Smooth muscle cell (in vitro differentiated cells): Measurements from ENCODE around the gene EFNA1. TPM values are rescaled to one million over a fixed set of nuclear protein-coding genes. Genes with fewer than 3 reads are reported as not detected.

Experiments
- DNase-seq: peaks from one replicate; lab custom pipeline; 2025; ENCODE audit not compliant: unreplicated experiment; lab: John Stamatoyannopoulos, UW
- H2AFZ ChIP-seq: fragments of 200-600 bp; sonication (generic); 2 replicates; pipeline ENCODE4 v1.6.0; 2016; ENCODE audit warnings: antibody characterized with exemption, low read depth, mild to moderate bottlenecking
- H3F3A ChIP-seq: fragments of 200-600 bp; sonication (generic); 2 replicates; pipeline ENCODE4 v1.6.0; 2017; ENCODE audit warnings: antibody characterized with exemption, low read depth
- H3K27ac ChIP-seq: fragments of 200-600 bp; sonication (generic); 2 replicates; pipeline ENCODE4 v1.5.1; 2016; ENCODE audit warnings: low read depth, mild to moderate bottlenecking
- H3K27me3 ChIP-seq: fragments of 200-600 bp; sonication (generic); 2 replicates; pipeline ENCODE4 v1.6.1; 2016; ENCODE audit warnings: low read depth, mild to moderate bottlenecking
- H3K36me3 ChIP-seq: fragments of 200-600 bp; sonication (generic); 2 replicates; pipeline ENCODE4 v1.5.1; 2016; ENCODE audit warnings: low read depth
- H3K4me1 ChIP-seq: fragments of 200-600 bp; sonication (generic); 2 replicates; pipeline ENCODE4 v1.5.1; 2016; ENCODE audit warnings: low read depth
- H3K4me2 ChIP-seq: fragments of 200-600 bp; sonication (generic); 2 replicates; pipeline ENCODE4 v1.6.0; 2016; ENCODE audit warnings: mild to moderate bottlenecking
- H3K4me3 ChIP-seq: fragments of 200-600 bp; sonication (generic); 2 replicates; pipeline ENCODE4 v1.5.1; 2016; ENCODE audit warnings: mild to moderate bottlenecking
- H3K79me2 ChIP-seq: fragments of 200-600 bp; sonication (generic); 2 replicates; pipeline ENCODE4 v1.6.0; 2016; ENCODE audit warnings: low read depth, mild to moderate bottlenecking
- H3K9ac ChIP-seq: fragments of 200-600 bp; sonication (generic); 2 replicates; pipeline ENCODE4 v1.6.0; 2016; ENCODE audit warnings: low read depth
- H3K9me3 ChIP-seq: fragments of 200-600 bp; sonication (generic); replicated peaks from 2 replicates; pipeline ENCODE4 v1.5.1; 2016; ENCODE audit warnings: low read depth
- H4K20me1 ChIP-seq: fragments of 200-600 bp; sonication (generic); 2 replicates; pipeline ENCODE4 v1.6.0; 2016; ENCODE audit warnings: low read depth
- CTCF ChIP-seq: fragments of 200-600 bp; sonication (generic); IDR thresholded peaks from 2 replicates; pipeline ENCODE4 v1.5.1; 2017; ENCODE audit warnings: borderline replicate concordance, mild to moderate bottlenecking, antibody characterized with exemption; ENCODE audit not compliant: insufficient read depth, poor library complexity, severe bottlenecking
- WGBS: methylation state at CpG from one replicate; pipeline ENCODE4 v1.1.7; 2016; ENCODE audit warnings: low lambda C conversion rate; 5-methylcytosine and 5-hydroxymethylcytosine counted together
- polyA plus RNA-seq: library from polyadenylated mRNA; unstranded; fragments of >200 nt; fragmentation: Nextera tagmentation; extraction: Ambion mirVana; gene quantifications from 2 replicates; pipeline ENCODE4 v1.2.1, GENCODE V29; 2016
- total RNA-seq: library from RNA; depleted of rRNA; stranded (reverse); fragments of >200 nt; gene quantifications from 2 replicates; pipeline ENCODE4 v1.2.3, GENCODE V29; 2014

Gene EFNA1
- total and polyA plus RNA-seq, 2 experiments from 2014 or later: 16.4 to 20.9 TPM

GRCh38 chr1:155171836-155172731, 44.4 kb downstream of the EFNA1 start:
- Histone ChIP-seq H3K4me3 (peak overlapping the region; percentile 74), H3K9me3 (no peaks in the 10 kb centered on the region), H3K4me2 (peak overlapping the region; percentile 87), H4K20me1 (no peaks in the 10 kb centered on the region), H3K27me3 (no peaks in the 10 kb centered on the region), H3F3A (no peaks in the 10 kb centered on the region), H3K36me3 (no peaks in the 10 kb centered on the region), H3K27ac (peak overlapping the region; percentile 82), H2AFZ (no peak overlapping the region), H3K79me2 (peaks cover 16% of the 10 kb centered on the region), H3K9ac (peak overlapping the region; percentile 91), H3K4me1 (peaks cover 5% of the 10 kb centered on the region)
- DNase-seq: no peak
- no peak for TF ChIP-seq CTCF
- WGBS: 57% methylated on average over 8 of the region's 8 CpGs

GRCh38 chr1:155172732-155173477, 45.2 kb downstream of the EFNA1 start, which contains the start of gene KRTCAP2:
Gene KRTCAP2, minus strand, starts transcription at chr1:155173304. Its CDS starts 80 bp downstream, at chr1:155173224.
- TF ChIP-seq CTCF: peak; percentile 79
- H3K79me2 ChIP-seq: peaks cover 16% of the 10 kb centered on the region
- no peaks in the 10 kb centered on the region for H3K36me3 ChIP-seq
- peak within 1 kb of the TSS; percentile 82 for H3K27ac ChIP-seq
- no peaks in the 10 kb centered on the region for H3K27me3 ChIP-seq
- DNase-seq: peak; percentile 82
- no peaks in the 10 kb centered on the region for H3K9me3 ChIP-seq
- H4K20me1 ChIP-seq: no peaks in the 10 kb centered on the region
- peak within 1 kb of the TSS; percentile 79 for H2AFZ ChIP-seq
- H3K9ac ChIP-seq: peak within 1 kb of the TSS; percentile 91
- peak within 1 kb of the TSS; percentile 74 for H3K4me3 ChIP-seq
- H3K4me1 ChIP-seq: peaks cover 5% of the 10 kb centered on the region
- H3F3A ChIP-seq: no peaks in the 10 kb centered on the region
- WGBS: 2% methylated on average over 40 of the region's 57 CpGs
- peak within 1 kb of the TSS; percentile 87 for H3K4me2 ChIP-seq

GRCh38 chr1:155173478-155174323, 46.0 kb downstream of the EFNA1 start, which contains the start of gene TRIM46:
Gene TRIM46, plus strand, starts transcription at chr1:155173849. Its CDS starts 118 bp downstream, at chr1:155173967.
- 2% methylated on average over 30 of the region's 38 CpGs for WGBS
- H3F3A ChIP-seq: no peaks in the 10 kb centered on the region
- peak within 1 kb of the TSS; percentile 74 for H3K4me3 ChIP-seq
- peaks cover 16% of the 10 kb centered on the region for H3K79me2 ChIP-seq
- H3K36me3 ChIP-seq: no peaks in the 10 kb centered on the region
- peak within 1 kb of the TSS; percentile 91 for H3K9ac ChIP-seq
- H3K27me3 ChIP-seq: no peaks in the 10 kb centered on the region
- no peak for TF ChIP-seq CTCF
- no peak for DNase-seq
- no peaks in the 10 kb centered on the region for H3K9me3 ChIP-seq
- H3K27ac ChIP-seq: peak within 1 kb of the TSS; percentile 82
- H4K20me1 ChIP-seq: no peaks in the 10 kb centered on the region
- peak within 1 kb of the TSS; percentile 79 for H2AFZ ChIP-seq
- peak within 1 kb of the TSS; percentile 87 for H3K4me2 ChIP-seq
- H3K4me1 ChIP-seq: peaks cover 5% of the 10 kb centered on the region
